ENCODE measurements around the gene FAM221B. TPM values are rescaled to one million over a fixed set of nuclear protein-coding genes. Genes with fewer than 3 reads are reported as not detected.

The FAM221B gene
- polyA plus RNA-seq, 1 donor from 2014 or later, result 0.09 TPM

DNA sequence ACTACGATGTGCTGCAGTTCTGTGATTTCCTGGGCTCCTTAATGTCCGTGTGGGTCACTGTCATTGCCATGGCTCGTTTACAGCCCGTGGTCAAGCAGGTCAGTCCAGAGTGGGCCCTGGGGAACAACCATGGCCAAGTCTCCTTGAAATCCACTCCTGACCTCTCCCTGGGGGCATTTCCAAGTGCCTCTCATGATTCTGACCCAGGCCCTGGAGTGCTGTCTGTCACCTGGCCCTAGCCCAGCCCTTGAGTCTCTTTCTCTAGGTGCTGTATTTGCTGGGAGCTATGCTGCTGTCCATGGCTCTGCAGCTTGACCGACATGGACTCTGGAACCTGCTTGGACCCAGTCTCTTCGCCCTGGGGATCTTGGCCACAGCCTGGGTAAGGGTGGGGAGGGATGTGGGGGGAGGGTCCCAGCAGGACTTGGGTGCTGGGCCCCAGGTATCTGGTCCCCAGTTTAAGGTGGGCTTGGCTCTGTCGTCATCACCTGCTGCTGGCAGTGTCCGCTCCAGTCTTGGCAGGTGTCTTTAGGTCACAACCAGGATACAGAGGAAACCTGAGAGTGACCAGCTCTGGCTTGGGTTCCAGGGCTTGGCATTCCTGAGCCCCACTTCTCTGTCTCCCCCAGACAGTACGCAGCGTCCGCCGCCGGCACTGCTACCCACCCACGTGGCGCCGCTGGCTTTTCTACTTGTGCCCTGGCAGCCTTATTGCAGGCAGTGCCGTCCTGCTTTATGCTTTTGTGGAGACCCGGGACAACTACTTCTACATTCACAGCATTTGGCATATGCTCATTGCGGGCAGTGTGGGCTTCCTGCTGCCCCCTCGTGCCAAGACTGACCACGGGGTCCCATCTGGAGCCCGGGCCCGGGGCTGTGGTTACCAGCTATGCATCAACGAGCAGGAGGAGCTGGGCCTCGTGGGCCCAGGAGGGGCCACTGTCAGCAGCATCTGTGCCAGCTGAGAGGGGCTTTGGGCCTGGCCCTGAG is 24.6 kb upstream of the FAM221B start:
- Histone ChIP-seq H3K27me3 (ENCODE audit: insufficient read depth, low read depth, low read length) (no peaks in the 10 kb centered on the region), H3K27ac (ENCODE audit: low read length) (no peak overlapping the region)

DNA sequence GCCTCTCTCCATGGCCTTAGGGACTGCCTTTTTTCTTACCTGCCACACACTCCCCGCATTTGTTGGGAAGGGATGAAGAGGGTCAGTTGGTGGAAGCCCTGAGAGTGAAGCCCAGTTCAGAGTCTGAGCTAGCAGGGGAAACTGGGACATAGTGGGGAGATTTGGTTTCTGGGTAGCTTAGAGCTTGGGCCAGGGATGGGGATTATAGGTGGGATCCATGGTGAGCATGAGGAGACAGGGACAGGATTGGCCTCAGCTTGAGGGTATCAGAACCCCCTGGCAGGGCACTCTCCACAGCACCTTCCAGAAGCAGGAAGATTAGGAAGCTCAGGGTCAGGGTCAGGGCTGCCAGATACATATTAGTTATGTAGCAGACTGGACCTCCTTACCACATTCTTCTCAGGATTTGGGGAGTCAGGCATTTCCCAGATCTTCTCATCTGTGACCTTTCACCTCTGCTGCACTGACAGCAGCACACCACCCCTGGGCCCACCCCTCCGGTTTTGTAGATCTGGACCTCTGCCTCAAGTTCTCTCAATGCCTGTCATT is 23.8 kb upstream of the FAM221B start:
- no peak overlapping the region for H3K4me2 ChIP-seq (ENCODE audit: low read length)
- no peak overlapping the region for H3K27ac ChIP-seq (ENCODE audit: low read length)
- no peak overlapping the region for H2AFZ ChIP-seq (ENCODE audit: low read depth, low read length)
- TF ChIP-seq TAF1 (IDR thresholded peaks at IDR 0.05; ENCODE audit: low read depth) (no peak), RAD21 (conservative IDR thresholded peaks at IDR 0.05) (no peak), MXI1 (conservative IDR thresholded peaks at IDR 0.05; ENCODE audit: poor library complexity, severe bottlenecking) (no peak), REST (IDR thresholded peaks at IDR 0.05; ENCODE audit: borderline replicate concordance) (no peak)
- TF ChIP-seq, protein P1, sequence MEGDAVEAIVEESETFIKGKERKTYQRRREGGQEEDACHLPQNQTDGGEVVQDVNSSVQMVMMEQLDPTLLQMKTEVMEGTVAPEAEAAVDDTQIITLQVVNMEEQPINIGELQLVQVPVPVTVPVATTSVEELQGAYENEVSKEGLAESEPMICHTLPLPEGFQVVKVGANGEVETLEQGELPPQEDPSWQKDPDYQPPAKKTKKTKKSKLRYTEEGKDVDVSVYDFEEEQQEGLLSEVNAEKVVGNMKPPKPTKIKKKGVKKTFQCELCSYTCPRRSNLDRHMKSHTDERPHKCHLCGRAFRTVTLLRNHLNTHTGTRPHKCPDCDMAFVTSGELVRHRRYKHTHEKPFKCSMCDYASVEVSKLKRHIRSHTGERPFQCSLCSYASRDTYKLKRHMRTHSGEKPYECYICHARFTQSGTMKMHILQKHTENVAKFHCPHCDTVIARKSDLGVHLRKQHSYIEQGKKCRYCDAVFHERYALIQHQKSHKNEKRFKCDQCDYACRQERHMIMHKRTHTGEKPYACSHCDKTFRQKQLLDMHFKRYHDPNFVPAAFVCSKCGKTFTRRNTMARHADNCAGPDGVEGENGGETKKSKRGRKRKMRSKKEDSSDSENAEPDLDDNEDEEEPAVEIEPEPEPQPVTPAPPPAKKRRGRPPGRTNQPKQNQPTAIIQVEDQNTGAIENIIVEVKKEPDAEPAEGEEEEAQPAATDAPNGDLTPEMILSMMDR (IDR thresholded peaks at IDR 0.05; ENCODE audit: poor library complexity, severe bottlenecking), result no peak

More for the DNA sequence above, 24.6 kb upstream of the FAM221B start:
- Histone ChIP-seq H3K9me2 (ENCODE audit: insufficient read depth, low read length) (no peaks in the 10 kb centered on the region), H3F3A (ENCODE audit: insufficient read depth, low read length, poor library complexity, severe bottlenecking) (no peaks in the 10 kb centered on the region), H3K4me2 (ENCODE audit: low read length) (no peak overlapping the region), H3K79me2 (replicated peaks; ENCODE audit: insufficient read depth, low read length) (no peaks in the 10 kb centered on the region), H3K9me3 (ENCODE audit: low read length) (no peaks in the 10 kb centered on the region), H2AFZ (ENCODE audit: low read depth, low read length) (no peak overlapping the region), H4K20me1 (ENCODE audit: insufficient read depth) (no peaks in the 10 kb centered on the region), H3K36me3 (ENCODE audit: insufficient read depth, low read length) (peaks cover 9% of the 10 kb centered on the region), H3K4me3 (ENCODE audit: low read length) (no peak overlapping the region), H3K9ac (ENCODE audit: low read length) (no peak overlapping the region)
- TF ChIP-seq TAF1 (IDR thresholded peaks at IDR 0.05; ENCODE audit: low read depth) (no peak), POLR2AphosphoS5 (IDR thresholded peaks at IDR 0.05) (no peak), EZH2 (IDR thresholded peaks at IDR 0.05; ENCODE audit: borderline replicate concordance, insufficient read depth, low read length, poor library complexity, severe bottlenecking) (no peak), EP300 (conservative IDR thresholded peaks at IDR 0.05; ENCODE audit: poor library complexity, severe bottlenecking) (no peak), RAD21 (conservative IDR thresholded peaks at IDR 0.05) (no peak), REST (IDR thresholded peaks at IDR 0.05; ENCODE audit: borderline replicate concordance) (no peak), MXI1 (conservative IDR thresholded peaks at IDR 0.05; ENCODE audit: poor library complexity, severe bottlenecking) (no peak), SMC3 (conservative IDR thresholded peaks at IDR 0.05; ENCODE audit: poor library complexity) (no peak)
- TF ChIP-seq, protein P1 (IDR thresholded peaks at IDR 0.05; ENCODE audit: poor library complexity, severe bottlenecking), result no peak

More for the DNA sequence above, 23.8 kb upstream of the FAM221B start:
- H3K79me2 ChIP-seq (replicated peaks; ENCODE audit: insufficient read depth, low read length), result no peaks in the 10 kb centered on the region
- no peaks in the 10 kb centered on the region for H3F3A ChIP-seq (ENCODE audit: insufficient read depth, low read length, poor library complexity, severe bottlenecking)
- no peaks in the 10 kb centered on the region for H4K20me1 ChIP-seq (ENCODE audit: insufficient read depth)
- no peaks in the 10 kb centered on the region for H3K9me2 ChIP-seq (ENCODE audit: insufficient read depth, low read length)
- peaks cover 9% of the 10 kb centered on the region for H3K36me3 ChIP-seq (ENCODE audit: insufficient read depth, low read length)
- H3K9ac ChIP-seq (ENCODE audit: low read length), result no peak overlapping the region
- H3K27me3 ChIP-seq (ENCODE audit: insufficient read depth, low read depth, low read length), result no peaks in the 10 kb centered on the region
- H3K9me3 ChIP-seq (ENCODE audit: low read length), result no peaks in the 10 kb centered on the region
- no peak overlapping the region for H3K4me3 ChIP-seq (ENCODE audit: low read length)

Measured in neural cell (in vitro differentiated cells).